ENCODE measurements around the gene PRPSAP2. TPM values are rescaled to one million over a fixed set of nuclear protein-coding genes. Genes with fewer than 3 reads are reported as not detected.
A peak's percentile ranks its signal among the peaks of the same experiment; 100 is the strongest.

Gene PRPSAP2
- total and polyA plus RNA-seq, 2 of the 4 experiments (the other 2 are of a cell fraction), result 22.9 to 28.1 TPM

- TF ChIP-seq CTCF (conservative IDR thresholded peaks at IDR 0.05; ENCODE audit: low read depth, low read length) (no peak), NFE2L2 (IDR thresholded peaks at IDR 0.05; ENCODE audit: low read depth, low read length) (no peak)
- H3K4ac ChIP-seq (ENCODE audit: low read depth, low read length), result no peak overlapping the region
- dilution Hi-C loops (cut with HindIII; ENCODE audit: low sequenced_read_pairs, unreplicated experiment), result no loop called here
Observed at GRCh38 chr17:18946536-18946935, 88.6 kb downstream of the PRPSAP2 start.

More at GRCh38 chr17:18946536-18946935, 88.6 kb downstream of the PRPSAP2 start:
- H3K79me1 ChIP-seq (ENCODE audit: low read depth in 1 of 2, low read length in 2 of 2), result no peaks in the 10 kb centered on the region
- H2AK5ac ChIP-seq (ENCODE audit: low read depth, low read length), result no peak overlapping the region
- no peaks in the 10 kb centered on the region for H3K9me1 ChIP-seq (ENCODE audit: insufficient read depth, low read length)
- H3K56ac ChIP-seq (ENCODE audit: extremely low read depth, insufficient read depth, low read length), result no peak overlapping the region
- H3K14ac ChIP-seq (replicated peaks; ENCODE audit: low read depth, low read length), result no peak overlapping the region; the same call in 1 of the 2 replicates
- H3K4me1 ChIP-seq (ENCODE audit: control insufficient read depth, insufficient read depth, low read length), result peaks cover 5% of the 10 kb centered on the region; the same call in 1 of the 2 replicates
- CTCF ChIA-PET, result no interaction called here
- H4K20me1 ChIP-seq (ENCODE audit: insufficient read depth, low read length), result no peaks in the 10 kb centered on the region
- H3K4me2 ChIP-seq (ENCODE audit: low read depth, low read length), result no peak overlapping the region
- H3K23ac ChIP-seq (ENCODE audit: low read depth, low read length), result no peak overlapping the region
- no peak overlapping the region for H4K91ac ChIP-seq (ENCODE audit: insufficient read depth, low read depth, low read length)
- peaks cover 51% of the 10 kb centered on the region for H3K27me3 ChIP-seq (ENCODE audit: control insufficient read depth, insufficient read depth, low read length)
- no peak overlapping the region for H2BK5ac ChIP-seq (ENCODE audit: low read depth, low read length, poor library complexity, severe bottlenecking)
- H3K36me3 ChIP-seq (ENCODE audit: control insufficient read depth, insufficient read depth, low read length), result no peaks in the 10 kb centered on the region
- H2AK9ac ChIP-seq (replicated peaks; ENCODE audit: low read depth, low read length, poor library complexity), result no peak overlapping the region
- H4K8ac ChIP-seq (ENCODE audit: low read depth in 2 of 2, low read length in 2 of 2), result no peak overlapping the region
- H2BK15ac ChIP-seq (ENCODE audit: low read depth, low read length), result no peak overlapping the region
- H3K18ac ChIP-seq (ENCODE audit: low read depth, low read length), result no peak overlapping the region
- in situ Hi-C loops (cut with MboI; ENCODE audit: low sequenced_read_pairs) (no loop called here), intact Hi-C loops (cut with micrococcal nuclease) (no loop called here)
- H3K27ac ChIP-seq (ENCODE audit: insufficient read depth, low read length), result no peak overlapping the region
- no peak overlapping the region for H2AFZ ChIP-seq (replicated peaks; ENCODE audit: low read length, poor library complexity)
- H2BK20ac ChIP-seq (ENCODE audit: low read depth, low read length), result no peak overlapping the region
- no TSS peak for BruUV-seq (replicated peaks)
- no peak overlapping the region for H3K4me3 ChIP-seq (ENCODE audit: insufficient read depth, low read depth, low read length)
- ATAC-seq (ENCODE audit: low read depth), result peak; percentile 17; the same call in 1 of the 2 replicates
- no peaks in the 10 kb centered on the region for H3K9me3 ChIP-seq (ENCODE audit: control insufficient read depth, insufficient read depth, low read length)
- no peak overlapping the region for H2BK120ac ChIP-seq (ENCODE audit: low read depth, low read length)
- no CpG with 5 or more reads among the region's 2 CpGs for WGBS, 2 experiments (ENCODE audit: extremely low coverage in 2 of 2, insufficient read length in 1 of 2)
- DNase-seq, result peak; percentile 19
- no peak overlapping the region for H3K9ac ChIP-seq (ENCODE audit: low read depth, low read length)
- H4K5ac ChIP-seq (ENCODE audit: low read depth, low read length), result no peak overlapping the region
- POLR2A ChIA-PET (ENCODE audit: unreplicated experiment), result no interaction called here
